Measurements from ENCODE around the gene AK4. TPM values are rescaled to one million over a fixed set of nuclear protein-coding genes. Genes with fewer than 3 reads are reported as not detected.

The AK4 gene
- total RNA-seq, 4 donors from 2014 or later, result 1.4 to 2.6 (median 1.8) TPM

DNA sequence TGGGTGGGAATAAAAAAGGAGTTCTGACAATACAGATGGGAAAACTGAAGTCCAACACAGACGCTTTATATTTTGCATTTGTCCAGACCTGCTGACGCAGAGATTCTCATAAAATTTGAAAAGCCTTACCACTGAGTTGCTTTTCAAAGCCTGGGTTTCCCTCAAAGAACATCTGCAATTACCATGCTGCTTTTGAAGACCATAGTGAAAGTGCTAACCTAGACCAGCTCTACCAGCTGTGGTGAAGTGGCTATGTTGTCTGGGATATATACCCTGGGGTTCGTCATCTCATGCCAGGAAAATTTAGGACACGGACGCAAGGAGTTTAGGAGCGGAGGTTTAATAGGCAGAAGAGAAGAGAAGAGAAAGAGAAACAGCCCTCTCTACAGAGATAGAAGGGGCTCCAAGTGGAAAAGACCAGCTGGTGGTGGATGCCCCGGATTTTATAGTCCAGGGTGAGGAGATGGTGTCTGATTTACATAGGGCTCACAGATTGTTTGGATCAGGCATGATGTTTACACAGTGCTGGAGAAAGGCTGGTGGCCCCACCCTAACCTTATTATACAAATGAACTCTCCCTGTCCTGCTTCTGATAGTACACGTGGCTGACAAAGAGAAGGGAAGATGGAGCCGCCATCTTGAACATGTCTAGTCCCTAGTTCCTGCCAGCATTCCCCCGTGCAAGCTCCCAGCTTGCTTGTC lies 73.8 kb downstream of the AK4 start:
- H3K27ac ChIP-seq, result no peak overlapping the region
- H3K9me3 ChIP-seq, result no peaks in the 10 kb centered on the region
- H3K27me3 ChIP-seq, result no peaks in the 10 kb centered on the region
- H3K4me1 ChIP-seq, result no peaks in the 10 kb centered on the region
- ATAC-seq, result no peak
- H3K4me3 ChIP-seq, result no peak overlapping the region
- no peak for DNase-seq
- no peaks in the 10 kb centered on the region for H3K36me3 ChIP-seq
- in situ Hi-C loops (cut with MboI; ENCODE audit: low sequenced_read_pairs in 4 of 4), result loop anchor here in 3 of 4 donors (25.0 kb wide), 2 partner anchors 359 to 466 kb away; no protein-coding TSS in a partner anchor
- intact Hi-C loops (cut with DNase I; ENCODE audit: low total_unique reads), result no loop called here
- TF ChIP-seq POLR2A (IDR thresholded peaks at IDR 0.05), result no peak
- TF ChIP-seq, protein P1, sequence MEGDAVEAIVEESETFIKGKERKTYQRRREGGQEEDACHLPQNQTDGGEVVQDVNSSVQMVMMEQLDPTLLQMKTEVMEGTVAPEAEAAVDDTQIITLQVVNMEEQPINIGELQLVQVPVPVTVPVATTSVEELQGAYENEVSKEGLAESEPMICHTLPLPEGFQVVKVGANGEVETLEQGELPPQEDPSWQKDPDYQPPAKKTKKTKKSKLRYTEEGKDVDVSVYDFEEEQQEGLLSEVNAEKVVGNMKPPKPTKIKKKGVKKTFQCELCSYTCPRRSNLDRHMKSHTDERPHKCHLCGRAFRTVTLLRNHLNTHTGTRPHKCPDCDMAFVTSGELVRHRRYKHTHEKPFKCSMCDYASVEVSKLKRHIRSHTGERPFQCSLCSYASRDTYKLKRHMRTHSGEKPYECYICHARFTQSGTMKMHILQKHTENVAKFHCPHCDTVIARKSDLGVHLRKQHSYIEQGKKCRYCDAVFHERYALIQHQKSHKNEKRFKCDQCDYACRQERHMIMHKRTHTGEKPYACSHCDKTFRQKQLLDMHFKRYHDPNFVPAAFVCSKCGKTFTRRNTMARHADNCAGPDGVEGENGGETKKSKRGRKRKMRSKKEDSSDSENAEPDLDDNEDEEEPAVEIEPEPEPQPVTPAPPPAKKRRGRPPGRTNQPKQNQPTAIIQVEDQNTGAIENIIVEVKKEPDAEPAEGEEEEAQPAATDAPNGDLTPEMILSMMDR (IDR thresholded peaks at IDR 0.05 in 4 of 5, conservative IDR thresholded peaks at IDR 0.05 in 1 of 5), result no peak

- Histone ChIP-seq H3K36me3 (no peaks in the 10 kb centered on the region), H3K9me3 (no peaks in the 10 kb centered on the region), H3K27me3 (no peaks in the 10 kb centered on the region), H3K4me3 (no peak overlapping the region), H3K27ac (no peak overlapping the region), H3K4me1 (no peaks in the 10 kb centered on the region)
- TF ChIP-seq, protein P1 (IDR thresholded peaks at IDR 0.05 in 4 of 5, conservative IDR thresholded peaks at IDR 0.05 in 1 of 5), result no peak
- no peak for TF ChIP-seq POLR2A (IDR thresholded peaks at IDR 0.05)
- DNase-seq (no peak), ATAC-seq (no peak)
- in situ Hi-C loops (cut with MboI; ENCODE audit: low sequenced_read_pairs in 4 of 4), result loop anchor here in 3 of 4 donors (25.0 kb wide), 2 partner anchors 360 to 465 kb away; no protein-coding TSS in a partner anchor
- intact Hi-C loops (cut with DNase I; ENCODE audit: low total_unique reads), result no loop called here
Measured at GRCh38 chr1:65222340-65222940, 74.4 kb downstream of the AK4 start.

DNA sequence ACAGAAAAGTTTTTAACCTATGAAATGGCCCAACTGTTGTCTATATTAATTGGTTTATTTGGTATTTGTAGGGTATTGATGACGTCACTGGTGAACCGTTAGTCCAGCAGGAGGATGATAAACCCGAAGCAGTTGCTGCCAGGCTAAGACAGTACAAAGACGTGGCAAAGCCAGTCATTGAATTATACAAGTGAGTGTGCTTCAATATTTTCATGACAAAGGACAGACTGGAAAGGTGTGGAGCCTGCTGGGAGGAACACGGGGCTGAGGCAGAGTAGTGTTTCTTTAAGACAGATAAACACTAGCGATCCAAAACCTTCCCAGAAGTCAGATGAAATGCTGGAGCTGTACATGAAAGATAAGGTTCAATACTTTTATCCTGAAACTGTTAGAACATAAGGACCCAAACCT lies 76.7 kb downstream of the AK4 start:
- DNase-seq, result no peak
- Histone ChIP-seq H3K9me3 (no peaks in the 10 kb centered on the region), H3K27me3 (no peaks in the 10 kb centered on the region), H3K4me1 (no peaks in the 10 kb centered on the region), H3K36me3 (no peaks in the 10 kb centered on the region), H3K27ac (no peak overlapping the region), H3K4me3 (no peak overlapping the region)
- in situ Hi-C loops (cut with MboI; ENCODE audit: low sequenced_read_pairs in 4 of 4), result loop anchor here in 3 of 4 donors (25.0 kb wide), 2 partner anchors 362 to 463 kb away; no protein-coding TSS in a partner anchor
- ATAC-seq, result no peak
- TF ChIP-seq, protein P1 (IDR thresholded peaks at IDR 0.05 in 4 of 5, conservative IDR thresholded peaks at IDR 0.05 in 1 of 5), result no peak
- TF ChIP-seq POLR2A (IDR thresholded peaks at IDR 0.05), result no peak
- intact Hi-C loops (cut with DNase I; ENCODE audit: low total_unique reads), result no loop called here

GRCh38 chr1:65225179-65225578 lies 77.2 kb downstream of the AK4 start:
- intact Hi-C loops (cut with DNase I; ENCODE audit: low total_unique reads) (no loop called here), in situ Hi-C loops (cut with MboI; ENCODE audit: low sequenced_read_pairs in 4 of 4) (no loop called here)
- no peak for DNase-seq
- no peaks in the 10 kb centered on the region for H3K36me3 ChIP-seq
- TF ChIP-seq POLR2A (IDR thresholded peaks at IDR 0.05), result no peak
- TF ChIP-seq, protein P1 (IDR thresholded peaks at IDR 0.05 in 4 of 5, conservative IDR thresholded peaks at IDR 0.05 in 1 of 5), result no peak
- no peak overlapping the region for H3K4me3 ChIP-seq
- ATAC-seq, result no peak
- no peaks in the 10 kb centered on the region for H3K9me3 ChIP-seq
- no peaks in the 10 kb centered on the region for H3K4me1 ChIP-seq
- no peak overlapping the region for H3K27ac ChIP-seq
- no peaks in the 10 kb centered on the region for H3K27me3 ChIP-seq
